H1 (cell line): Measurements from ENCODE around the gene MAP4K5. TPM values are rescaled to one million over a fixed set of nuclear protein-coding genes. Genes with fewer than 3 reads are reported as not detected.

Experiments
- BACH1 ChIP-seq: IDR thresholded peaks from 2 replicates; pipeline ENCODE4 v1.6.1; 2012; ENCODE audit warnings: low read length, improper control_type of control experiment
- CTBP2 ChIP-seq: IDR thresholded peaks from 2 replicates; pipeline ENCODE4 v1.7.0; 2011; ENCODE audit warnings: borderline replicate concordance, mild to moderate bottlenecking, moderate library complexity, mixed read lengths, low read length; ENCODE audit not compliant: insufficient read depth, insufficient read length
- EP300 ChIP-seq, 2 experiments: IDR thresholded peaks; 1 replicate in 1 of 2; 2 replicates in 1 of 2; pipeline ENCODE4 v1.6.1; 2011 to 2012; ENCODE audit warnings: low read depth in 2 of 2, low read length in 2 of 2, mild to moderate bottlenecking in 2 of 2, borderline replicate concordance in 1 of 2, inconsistent platforms in 1 of 2, moderate library complexity in 1 of 2
- GTF2F1 ChIP-seq: IDR thresholded peaks from 2 replicates; pipeline ENCODE4 v1.6.1; 2012; ENCODE audit warnings: low read depth, low read length, improper control_type of control experiment, borderline replicate concordance
- HDAC2 ChIP-seq, 2 experiments: fragments of 300-600 bp in 1 of 2; sonication (generic) in 1 of 2; IDR thresholded peaks; 2 replicates each; pipeline ENCODE4 v1.6.1; 2011 to 2012; ENCODE audit warnings: low read depth in 2 of 2, low read length in 2 of 2, mild to moderate bottlenecking in 2 of 2, moderate library complexity in 2 of 2, borderline replicate concordance in 1 of 2, inconsistent platforms in 1 of 2
- JUND ChIP-seq: IDR thresholded peaks from 2 replicates; pipeline ENCODE4 v1.6.1; 2011; ENCODE audit warnings: mild to moderate bottlenecking, improper control_type of control experiment, low read length
- RFX5 ChIP-seq: IDR thresholded peaks from 2 replicates; pipeline ENCODE4 v1.6.1; 2011; ENCODE audit warnings: low read depth, low read length, improper control_type of control experiment, borderline replicate concordance
- RXRA ChIP-seq: IDR thresholded peaks from 2 replicates; pipeline ENCODE4 v1.6.1; 2011; ENCODE audit warnings: low read depth, mild to moderate bottlenecking, low read length, moderate library complexity; ENCODE audit not compliant: insufficient read depth
- polyA plus RNA-seq, 7 experiments: library from polyadenylated mRNA; depleted of rRNA in 3 of 7; stranded (reverse) in 5 of 7; unstranded in 2 of 7; fragments of >200 nt in 5 of 7; fragments of 200-250 nt in 2 of 7; gene quantifications; 1 replicate in 5 of 7; 2 replicates in 1 of 7; 4 replicates in 1 of 7; pipeline versions ENCODE4 v1.2.1 to v1.2.3, GENCODE V29; 2011 to 2013; ENCODE audit warnings: missing spikeins in 2 of 7, mixed read lengths in 2 of 7
- total RNA-seq: library from RNA; stranded (reverse); fragmentation: NEBNext Ultra II Directional; extraction: Animal tissue kit (Norgen Biotek cat#: 25700); gene quantifications from 2 replicates; pipeline ENCODE4 v1.2.1, GENCODE V29; 2021
- TF ChIP-seq, protein P1 (sequence below): fragments of 300-600 bp; sonication (generic); IDR thresholded peaks from 2 replicates; pipeline ENCODE4 v1.7.1; 2012; ENCODE audit warnings: low read length, moderate library complexity, mild to moderate bottlenecking, inconsistent platforms; ENCODE audit not compliant: insufficient replicate concordance

MAP4K5 gene
- total and polyA plus RNA-seq, 2 of the 8 experiments (the other 6 are each of a cell fraction or from before 2014, with no cell fraction given): 7.6 to 34.5 TPM

DNA sequence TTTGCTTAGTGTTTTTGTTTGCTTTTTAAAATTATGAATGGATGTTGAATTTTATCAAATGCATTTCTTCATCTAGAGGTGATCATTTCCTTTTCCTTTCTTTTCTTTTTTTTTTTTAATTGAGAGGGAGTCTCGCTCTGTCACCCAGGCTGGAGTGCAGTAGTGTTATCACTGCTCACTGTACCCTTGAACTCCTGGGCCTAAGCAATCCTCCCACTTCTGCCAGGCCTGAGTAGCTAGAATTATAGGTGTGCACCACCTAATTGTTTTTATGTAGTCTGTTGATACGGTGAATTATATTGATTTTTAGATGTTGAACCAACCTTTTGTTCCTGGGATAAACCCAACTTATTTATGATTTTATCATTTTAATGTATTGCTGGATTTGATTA, 134.2 kb downstream of the MAP4K5 start (continued):
- TF ChIP-seq, protein P1, sequence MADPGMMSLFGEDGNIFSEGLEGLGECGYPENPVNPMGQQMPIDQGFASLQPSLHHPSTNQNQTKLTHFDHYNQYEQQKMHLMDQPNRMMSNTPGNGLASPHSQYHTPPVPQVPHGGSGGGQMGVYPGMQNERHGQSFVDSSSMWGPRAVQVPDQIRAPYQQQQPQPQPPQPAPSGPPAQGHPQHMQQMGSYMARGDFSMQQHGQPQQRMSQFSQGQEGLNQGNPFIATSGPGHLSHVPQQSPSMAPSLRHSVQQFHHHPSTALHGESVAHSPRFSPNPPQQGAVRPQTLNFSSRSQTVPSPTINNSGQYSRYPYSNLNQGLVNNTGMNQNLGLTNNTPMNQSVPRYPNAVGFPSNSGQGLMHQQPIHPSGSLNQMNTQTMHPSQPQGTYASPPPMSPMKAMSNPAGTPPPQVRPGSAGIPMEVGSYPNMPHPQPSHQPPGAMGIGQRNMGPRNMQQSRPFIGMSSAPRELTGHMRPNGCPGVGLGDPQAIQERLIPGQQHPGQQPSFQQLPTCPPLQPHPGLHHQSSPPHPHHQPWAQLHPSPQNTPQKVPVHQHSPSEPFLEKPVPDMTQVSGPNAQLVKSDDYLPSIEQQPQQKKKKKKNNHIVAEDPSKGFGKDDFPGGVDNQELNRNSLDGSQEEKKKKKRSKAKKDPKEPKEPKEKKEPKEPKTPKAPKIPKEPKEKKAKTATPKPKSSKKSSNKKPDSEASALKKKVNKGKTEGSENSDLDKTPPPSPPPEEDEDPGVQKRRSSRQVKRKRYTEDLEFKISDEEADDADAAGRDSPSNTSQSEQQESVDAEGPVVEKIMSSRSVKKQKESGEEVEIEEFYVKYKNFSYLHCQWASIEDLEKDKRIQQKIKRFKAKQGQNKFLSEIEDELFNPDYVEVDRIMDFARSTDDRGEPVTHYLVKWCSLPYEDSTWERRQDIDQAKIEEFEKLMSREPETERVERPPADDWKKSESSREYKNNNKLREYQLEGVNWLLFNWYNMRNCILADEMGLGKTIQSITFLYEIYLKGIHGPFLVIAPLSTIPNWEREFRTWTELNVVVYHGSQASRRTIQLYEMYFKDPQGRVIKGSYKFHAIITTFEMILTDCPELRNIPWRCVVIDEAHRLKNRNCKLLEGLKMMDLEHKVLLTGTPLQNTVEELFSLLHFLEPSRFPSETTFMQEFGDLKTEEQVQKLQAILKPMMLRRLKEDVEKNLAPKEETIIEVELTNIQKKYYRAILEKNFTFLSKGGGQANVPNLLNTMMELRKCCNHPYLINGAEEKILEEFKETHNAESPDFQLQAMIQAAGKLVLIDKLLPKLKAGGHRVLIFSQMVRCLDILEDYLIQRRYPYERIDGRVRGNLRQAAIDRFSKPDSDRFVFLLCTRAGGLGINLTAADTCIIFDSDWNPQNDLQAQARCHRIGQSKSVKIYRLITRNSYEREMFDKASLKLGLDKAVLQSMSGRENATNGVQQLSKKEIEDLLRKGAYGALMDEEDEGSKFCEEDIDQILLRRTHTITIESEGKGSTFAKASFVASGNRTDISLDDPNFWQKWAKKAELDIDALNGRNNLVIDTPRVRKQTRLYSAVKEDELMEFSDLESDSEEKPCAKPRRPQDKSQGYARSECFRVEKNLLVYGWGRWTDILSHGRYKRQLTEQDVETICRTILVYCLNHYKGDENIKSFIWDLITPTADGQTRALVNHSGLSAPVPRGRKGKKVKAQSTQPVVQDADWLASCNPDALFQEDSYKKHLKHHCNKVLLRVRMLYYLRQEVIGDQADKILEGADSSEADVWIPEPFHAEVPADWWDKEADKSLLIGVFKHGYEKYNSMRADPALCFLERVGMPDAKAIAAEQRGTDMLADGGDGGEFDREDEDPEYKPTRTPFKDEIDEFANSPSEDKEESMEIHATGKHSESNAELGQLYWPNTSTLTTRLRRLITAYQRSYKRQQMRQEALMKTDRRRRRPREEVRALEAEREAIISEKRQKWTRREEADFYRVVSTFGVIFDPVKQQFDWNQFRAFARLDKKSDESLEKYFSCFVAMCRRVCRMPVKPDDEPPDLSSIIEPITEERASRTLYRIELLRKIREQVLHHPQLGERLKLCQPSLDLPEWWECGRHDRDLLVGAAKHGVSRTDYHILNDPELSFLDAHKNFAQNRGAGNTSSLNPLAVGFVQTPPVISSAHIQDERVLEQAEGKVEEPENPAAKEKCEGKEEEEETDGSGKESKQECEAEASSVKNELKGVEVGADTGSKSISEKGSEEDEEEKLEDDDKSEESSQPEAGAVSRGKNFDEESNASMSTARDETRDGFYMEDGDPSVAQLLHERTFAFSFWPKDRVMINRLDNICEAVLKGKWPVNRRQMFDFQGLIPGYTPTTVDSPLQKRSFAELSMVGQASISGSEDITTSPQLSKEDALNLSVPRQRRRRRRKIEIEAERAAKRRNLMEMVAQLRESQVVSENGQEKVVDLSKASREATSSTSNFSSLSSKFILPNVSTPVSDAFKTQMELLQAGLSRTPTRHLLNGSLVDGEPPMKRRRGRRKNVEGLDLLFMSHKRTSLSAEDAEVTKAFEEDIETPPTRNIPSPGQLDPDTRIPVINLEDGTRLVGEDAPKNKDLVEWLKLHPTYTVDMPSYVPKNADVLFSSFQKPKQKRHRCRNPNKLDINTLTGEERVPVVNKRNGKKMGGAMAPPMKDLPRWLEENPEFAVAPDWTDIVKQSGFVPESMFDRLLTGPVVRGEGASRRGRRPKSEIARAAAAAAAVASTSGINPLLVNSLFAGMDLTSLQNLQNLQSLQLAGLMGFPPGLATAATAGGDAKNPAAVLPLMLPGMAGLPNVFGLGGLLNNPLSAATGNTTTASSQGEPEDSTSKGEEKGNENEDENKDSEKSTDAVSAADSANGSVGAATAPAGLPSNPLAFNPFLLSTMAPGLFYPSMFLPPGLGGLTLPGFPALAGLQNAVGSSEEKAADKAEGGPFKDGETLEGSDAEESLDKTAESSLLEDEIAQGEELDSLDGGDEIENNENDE: no peak
- TF ChIP-seq EP300 (IDR thresholded peaks at IDR 0.05; ENCODE audit: borderline replicate concordance in 1 of 2, low read depth in 2 of 2, low read length in 2 of 2): no peak
- TF ChIP-seq RFX5: no peak
- TF ChIP-seq HDAC2 (IDR thresholded peaks at IDR 0.05; ENCODE audit: borderline replicate concordance in 1 of 2, low read depth in 2 of 2, low read length in 2 of 2): no peak
- TF ChIP-seq JUND: no peak
- TF ChIP-seq CTBP2: no peak
- TF ChIP-seq GTF2F1: no peak
- TF ChIP-seq BACH1: no peak
- TF ChIP-seq RXRA: no peak
